Testis (tissue), 2 donors: ENCODE measurements around the gene MEP1B.

ENCODE experiments used
- CTCF ChIP-seq, 3 experiments: fragments of 450-650 bp in 2 of 3; fragments of 200-600 bp in 1 of 3; sonication (generic) in 1 of 3; IDR thresholded peaks; one replicate each; pipeline ENCODE4 v1.5.1; 2016 to 2019; ENCODE audit warnings: antibody characterized with exemption in 3 of 3, mild to moderate bottlenecking in 2 of 3, moderate library complexity in 1 of 3
- POLR2A ChIP-seq: fragments of 450-650 bp; IDR thresholded peaks from one replicate; pipeline ENCODE4 v1.6.1; 2017; ENCODE audit warnings: antibody characterized with exemption, mild to moderate bottlenecking, moderate library complexity

GRCh38 chr18:32264401-32264800 is 74.6 kb downstream of the MEP1B start:
- TF ChIP-seq CTCF (IDR thresholded peaks at IDR 0.05) (no peak), POLR2A (no peak)
